Transverse colon (tissue), 4 donors: ENCODE data around the gene TGFB2. TPM values are rescaled to one million over a fixed set of nuclear protein-coding genes. Genes with fewer than 3 reads are reported as not detected.

Experiments
- DNase-seq: peaks from one replicate; pipeline ENCODE4 v3.0.0-alpha.2; 2019
- H3K27ac ChIP-seq, 4 donors: fragments of 200-600 bp; sonication (generic); 2 replicates each; pipeline ENCODE4 v1.5.1; 2016 to 2018; ENCODE audit warnings: inconsistent platforms in 4 of 4
- H3K27me3 ChIP-seq: fragments of 200-600 bp; sonication (generic); 2 replicates; pipeline ENCODE4 v1.5.1; 2017; ENCODE audit warnings: inconsistent platforms
- H3K36me3 ChIP-seq, 4 donors: fragments of 200-600 bp; sonication (generic); 2 replicates each; pipeline ENCODE4 v1.5.1; 2017 to 2019; ENCODE audit warnings: inconsistent platforms in 4 of 4
- H3K4me1 ChIP-seq, 4 donors: fragments of 200-600 bp; sonication (generic); 2 replicates each; pipeline ENCODE4 v1.5.1; 2017 to 2020; ENCODE audit warnings: inconsistent platforms in 4 of 4
- H3K4me3 ChIP-seq, 4 donors: fragments of 200-600 bp; sonication (generic); 1 replicate in 1 of 4; 2 replicates in 3 of 4; pipeline versions ENCODE4 v1.5.1 to v1.6.1; 2017 to 2019; ENCODE audit warnings: inconsistent platforms in 4 of 4
- H3K9me3 ChIP-seq, 2 donors: fragments of 200-600 bp; sonication (generic); 2 replicates each; pipeline ENCODE4 v1.5.1; 2017 to 2019; ENCODE audit warnings: inconsistent platforms in 2 of 2
- EP300 ChIP-seq: sonication (generic); formaldehyde crosslinking; IDR thresholded peaks from one replicate; pipeline ENCODE4 v1.6.1; 2017; ENCODE audit warnings: antibody characterized with exemption, low read depth
- POLR2A ChIP-seq: fragments of 450-650 bp; IDR thresholded peaks from one replicate; pipeline ENCODE4 v1.6.1; 2016; ENCODE audit warnings: antibody characterized with exemption, mild to moderate bottlenecking, moderate library complexity
- POLR2AphosphoS5 ChIP-seq, 3 donors: sonication (generic); formaldehyde crosslinking; IDR thresholded peaks; one replicate each; pipeline ENCODE4 v1.6.1; 2016; ENCODE audit warnings: antibody characterized with exemption in 3 of 3
- WGBS, 2 donors: methylation state at CpG; one replicate each; pipeline ENCODE4 v1.1.5; 2018; ENCODE audit warnings: low coverage in 1 of 2; 5-methylcytosine and 5-hydroxymethylcytosine counted together
- in situ Hi-C, 4 donors: fragments of 200-750 bp; cut with MboI; loops; one replicate each; pipeline versions ENCODE4 v1.15.0 to v1.15.1; 2017; ENCODE audit warnings: low sequenced_read_pairs in 3 of 4, low pct_ligation_motif_present in 1 of 4, low pct_unique_long_range_greater_than_20kb in 1 of 4
- intact Hi-C: fragments of 100-400 bp; cut with DNase I; formaldehyde crosslinking; loops from one replicate; pipeline ENCODE4 v1.15.1; 2023; ENCODE audit warnings: low total_unique reads
- total RNA-seq, 4 donors: library from RNA; depleted of rRNA; stranded (reverse); fragments of >200 nt; gene quantifications; one replicate each; pipeline ENCODE4 v1.1.0, GENCODE V29; 2016
- TF ChIP-seq, protein P1 (sequence below), 5 experiments: fragments of 200-600 bp in 3 of 5; fragments of 450-650 bp in 2 of 5; sonication (generic) in 3 of 5; IDR thresholded peaks; 1 replicate in 2 of 5; 2 replicates in 3 of 5; pipeline ENCODE4 v1.5.1; 2016 to 2017; ENCODE audit warnings: antibody characterized with exemption in 5 of 5, inconsistent platforms in 3 of 5, mild to moderate bottlenecking in 2 of 5, moderate library complexity in 1 of 5

TGFB2 gene
- total RNA-seq, 4 donors from 2014 or later = 0.41 to 2.2 (median 1.1) TPM

GRCh38 chr1:218347723-218348627 is 2.8 kb downstream of the TGFB2 start:
- no peak for DNase-seq
- peaks cover 0 to 52% (median 14%) of the 10 kb centered on the region in 4 donors for H3K4me1 ChIP-seq
- H3K27me3 ChIP-seq = peaks cover 44% of the 10 kb centered on the region
- intact Hi-C loops (loop anchor here (10.0 kb wide), 1 partner anchor 177 kb away; no protein-coding TSS in a partner anchor), in situ Hi-C loops (loop anchor here (25.0 kb wide), 5 partner anchors 164 to 1464 kb away; no protein-coding TSS in a partner anchor)
- peak overlapping the region; percentile 42 to 63 (median 50) for H3K4me3 ChIP-seq
- no peaks in the 10 kb centered on the region for H3K36me3 ChIP-seq
- peak overlapping the region; percentile 74 to 88 (median 83) for H3K27ac ChIP-seq
- TF ChIP-seq EP300 = no peak
- TF ChIP-seq POLR2AphosphoS5 (IDR thresholded peaks at IDR 0.05) = peak in 1 of 3 donors; percentile 10
- 3 to 17% methylated on average over 7 to 9 of the region's 9 CpGs for WGBS, 2 donors
- no peaks in the 10 kb centered on the region for H3K9me3 ChIP-seq

- 64 to 65% methylated on average over 3 of the region's 3 CpGs for WGBS, 2 donors
- intact Hi-C loops = loop anchor here (10.0 kb wide), 1 partner anchor 176 kb away; no protein-coding TSS in a partner anchor
- Histone ChIP-seq H3K4me3 (no peak overlapping the region), H3K4me1 (peaks cover 0 to 52% (median 14%) of the 10 kb centered on the region in 4 donors), H3K9me3 (no peaks in the 10 kb centered on the region), H3K36me3 (no peaks in the 10 kb centered on the region), H3K27ac (peak overlapping the region; percentile 74 to 88 (median 83)), H3K27me3 (peaks cover 44% of the 10 kb centered on the region)
- in situ Hi-C loops = loop anchor here (25.0 kb wide), 5 partner anchors 164 to 1464 kb away; no protein-coding TSS in a partner anchor
- no peak for DNase-seq
- no peak for TF ChIP-seq POLR2A
- no peak for TF ChIP-seq EP300
- TF ChIP-seq POLR2AphosphoS5 (IDR thresholded peaks at IDR 0.05) = no peak
- TF ChIP-seq, protein P1, sequence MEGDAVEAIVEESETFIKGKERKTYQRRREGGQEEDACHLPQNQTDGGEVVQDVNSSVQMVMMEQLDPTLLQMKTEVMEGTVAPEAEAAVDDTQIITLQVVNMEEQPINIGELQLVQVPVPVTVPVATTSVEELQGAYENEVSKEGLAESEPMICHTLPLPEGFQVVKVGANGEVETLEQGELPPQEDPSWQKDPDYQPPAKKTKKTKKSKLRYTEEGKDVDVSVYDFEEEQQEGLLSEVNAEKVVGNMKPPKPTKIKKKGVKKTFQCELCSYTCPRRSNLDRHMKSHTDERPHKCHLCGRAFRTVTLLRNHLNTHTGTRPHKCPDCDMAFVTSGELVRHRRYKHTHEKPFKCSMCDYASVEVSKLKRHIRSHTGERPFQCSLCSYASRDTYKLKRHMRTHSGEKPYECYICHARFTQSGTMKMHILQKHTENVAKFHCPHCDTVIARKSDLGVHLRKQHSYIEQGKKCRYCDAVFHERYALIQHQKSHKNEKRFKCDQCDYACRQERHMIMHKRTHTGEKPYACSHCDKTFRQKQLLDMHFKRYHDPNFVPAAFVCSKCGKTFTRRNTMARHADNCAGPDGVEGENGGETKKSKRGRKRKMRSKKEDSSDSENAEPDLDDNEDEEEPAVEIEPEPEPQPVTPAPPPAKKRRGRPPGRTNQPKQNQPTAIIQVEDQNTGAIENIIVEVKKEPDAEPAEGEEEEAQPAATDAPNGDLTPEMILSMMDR (IDR thresholded peaks at IDR 0.05) = no peak
Measured at GRCh38 chr1:218348628-218349071, 3.5 kb downstream of the TGFB2 start.

- DNase-seq = no peak
- H3K9me3 ChIP-seq = no peaks in the 10 kb centered on the region
- H3K4me3 ChIP-seq = no peak overlapping the region
- 73 to 78% methylated on average over 4 to 5 of the region's 5 CpGs for WGBS, 2 donors
- H3K36me3 ChIP-seq = no peaks in the 10 kb centered on the region
- peaks cover 0 to 52% (median 14%) of the 10 kb centered on the region in 4 donors for H3K4me1 ChIP-seq
- peaks cover 40% of the 10 kb centered on the region for H3K27me3 ChIP-seq
- peak overlapping the region; percentile 74 to 88 (median 83) for H3K27ac ChIP-seq
- TF ChIP-seq, protein P1 (IDR thresholded peaks at IDR 0.05) = no peak
- TF ChIP-seq POLR2A = no peak
- TF ChIP-seq EP300 = no peak
- TF ChIP-seq POLR2AphosphoS5 (IDR thresholded peaks at IDR 0.05) = no peak
- intact Hi-C loops = loop anchor here (10.0 kb wide), 1 partner anchor 175 kb away; no protein-coding TSS in a partner anchor
- in situ Hi-C loops = loop anchor here (25.0 kb wide), 5 partner anchors 163 to 1463 kb away; no protein-coding TSS in a partner anchor
Measured at GRCh38 chr1:218349348-218350034, 4.4 kb downstream of the TGFB2 start.

DNA sequence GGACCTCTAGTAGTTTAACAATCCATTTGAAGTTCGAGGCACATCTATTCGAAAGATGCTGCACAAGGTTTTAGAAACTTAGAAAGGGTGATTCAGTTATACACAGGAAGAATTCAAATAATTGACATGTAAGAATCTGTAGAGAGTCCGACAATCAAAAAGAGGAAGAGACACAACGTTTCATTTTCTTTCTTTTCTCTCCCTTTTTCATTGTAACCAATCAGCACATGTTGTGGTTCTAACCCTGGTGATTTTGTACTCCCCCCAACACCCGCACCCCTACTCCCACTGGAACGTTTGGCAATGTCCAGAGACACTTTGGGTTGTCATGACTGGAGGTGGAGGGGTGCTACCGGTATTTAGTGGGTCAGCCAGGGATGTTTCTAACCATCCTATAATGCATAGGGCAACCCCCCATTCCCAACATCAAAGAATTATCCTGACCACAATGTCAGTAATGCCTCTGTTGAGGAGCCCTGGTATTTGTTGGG is 4.9 kb downstream of the TGFB2 start:
- DNase-seq = no peak
- in situ Hi-C loops (no loop called here), intact Hi-C loops (no loop called here)
- Histone ChIP-seq H3K27me3 (peaks cover 34% of the 10 kb centered on the region), H3K9me3 (no peaks in the 10 kb centered on the region), H3K4me1 (peaks cover 0 to 46% (median 13%) of the 10 kb centered on the region in 4 donors), H3K4me3 (no peak overlapping the region), H3K27ac (peak overlapping the region; percentile 71 to 84 (median 78)), H3K36me3 (no peaks in the 10 kb centered on the region)
- 64 to 66% methylated on average over 7 of the region's 7 CpGs for WGBS, 2 donors
- no peak for TF ChIP-seq EP300
- TF ChIP-seq POLR2AphosphoS5 (IDR thresholded peaks at IDR 0.05) = no peak
- no peak for TF ChIP-seq POLR2A
- TF ChIP-seq, protein P1 (IDR thresholded peaks at IDR 0.05) = no peak
